Activated CD8-positive, alpha-beta memory T cell treated with anti-CD3 and anti-CD28 coated beads, Interleukin-2, amount 50 U/mL, for 24 hours (primary cell): Measurements from ENCODE around the gene SMPDL3A.

Experiments
- DNase-seq: peaks from one replicate; pipeline ENCODE4 v3.0.0-alpha.2; 2020; ENCODE audit errors: extremely low read depth

SMPDL3A gene

DNA sequence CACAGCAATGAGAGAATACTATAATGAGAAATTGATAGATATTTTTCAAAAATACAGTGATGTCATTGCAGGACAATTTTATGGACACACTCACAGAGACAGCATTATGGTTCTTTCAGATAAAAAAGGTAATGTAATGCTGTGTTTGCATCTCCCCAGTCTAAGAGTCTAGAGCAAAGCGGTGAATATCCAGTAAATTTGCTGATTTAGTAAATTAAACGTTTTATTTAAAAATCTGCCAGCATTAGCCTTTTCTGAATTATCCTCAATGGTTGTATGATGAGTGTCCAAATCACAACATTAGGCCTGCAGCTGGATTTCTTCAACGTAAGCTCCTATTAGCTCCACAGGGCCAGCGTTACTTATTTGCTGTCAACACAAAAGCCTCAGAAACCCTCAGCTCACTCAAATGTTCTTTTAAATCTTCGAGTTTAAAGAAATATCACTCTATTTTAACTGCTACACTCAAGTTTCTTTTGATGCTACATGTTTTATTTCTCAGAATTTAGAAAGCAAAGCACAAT is 16.0 kb downstream of the SMPDL3A start:
- DNase-seq, result no peak

- no peak for DNase-seq
These were observed 17.2 kb downstream of the SMPDL3A start for GRCh38 chr6:122806291-122806690.

GRCh38 chr6:122808121-122808885 is 19.2 kb downstream of the SMPDL3A start:
- no peak for DNase-seq

DNA sequence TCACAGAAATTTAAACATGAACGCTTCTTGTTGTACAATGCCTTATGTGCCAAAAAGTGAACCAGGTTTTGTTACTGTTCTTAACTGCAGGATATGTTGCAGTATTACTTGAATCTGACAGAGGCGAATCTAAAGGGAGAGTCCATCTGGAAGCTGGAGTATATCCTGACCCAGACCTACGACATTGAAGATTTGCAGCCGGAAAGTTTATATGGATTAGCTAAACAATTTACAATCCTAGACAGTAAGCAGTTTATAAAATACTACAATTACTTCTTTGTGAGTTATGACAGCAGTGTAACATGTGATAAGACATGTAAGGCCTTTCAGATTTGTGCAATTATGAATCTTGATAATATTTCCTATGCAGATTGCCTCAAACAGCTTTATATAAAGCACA is 19.9 kb downstream of the SMPDL3A start:
- DNase-seq, result no peak

DNA sequence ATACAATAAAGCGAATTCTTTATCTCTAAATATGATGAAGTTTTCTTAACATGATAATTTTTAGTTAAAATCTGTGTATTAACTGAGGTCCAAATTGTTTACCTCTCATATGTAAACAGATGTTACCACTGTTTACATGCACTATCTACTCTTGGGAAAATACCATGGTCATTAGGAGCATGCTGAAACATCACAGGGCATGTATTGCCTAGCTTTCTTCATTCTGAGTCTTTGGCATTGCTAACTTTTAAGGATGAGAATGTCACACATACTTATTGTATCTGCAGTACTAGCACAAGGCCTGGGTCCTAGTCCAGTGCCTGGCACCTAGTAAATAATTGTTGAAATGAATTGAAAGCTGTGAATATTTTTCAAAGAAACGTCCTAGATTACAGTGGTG is 20.6 kb downstream of the SMPDL3A start:
- no peak for DNase-seq

GRCh38 chr6:122810189-122810588 is 21.1 kb downstream of the SMPDL3A start:
- no peak for DNase-seq

DNA sequence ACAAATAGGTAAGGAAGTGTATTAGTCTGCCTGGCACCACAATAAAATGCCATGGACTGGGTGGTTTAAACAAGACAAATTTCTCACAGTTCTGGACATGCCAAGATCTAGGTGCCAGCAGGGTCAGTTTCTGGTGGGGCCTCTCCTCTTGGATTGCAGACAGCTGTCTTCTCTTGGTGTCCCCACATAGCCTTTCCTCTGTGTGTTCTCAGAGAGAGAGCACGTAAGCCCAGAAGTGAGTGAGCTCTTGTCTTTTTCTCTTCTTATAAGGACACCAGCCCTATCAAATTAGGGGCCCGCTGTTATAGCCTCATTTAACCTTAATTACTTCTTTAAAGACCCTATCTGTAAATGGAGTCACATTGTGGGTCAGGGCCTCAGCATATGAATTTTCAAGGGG is 28.3 kb downstream of the SMPDL3A start:
- no peak for DNase-seq

DNA sequence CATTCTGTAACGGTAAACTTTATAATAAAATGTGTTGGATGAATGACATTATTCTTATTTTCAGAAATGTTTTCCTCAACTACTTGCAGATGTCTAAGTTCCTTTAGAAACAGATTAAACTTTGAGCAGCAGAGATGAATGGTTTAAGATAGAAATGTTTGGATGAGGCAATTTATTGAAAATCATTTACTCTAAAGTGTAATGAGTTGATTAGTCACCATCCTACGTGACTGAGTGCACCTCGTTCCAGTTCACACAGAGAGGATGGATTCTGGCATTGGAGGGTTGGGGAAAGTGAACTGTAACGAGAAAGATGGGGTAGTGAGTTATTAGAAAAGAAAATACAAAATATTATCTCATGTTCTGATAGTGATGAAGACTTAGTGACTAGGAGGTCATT is 28.7 kb downstream of the SMPDL3A start:
- DNase-seq, result no peak

DNA sequence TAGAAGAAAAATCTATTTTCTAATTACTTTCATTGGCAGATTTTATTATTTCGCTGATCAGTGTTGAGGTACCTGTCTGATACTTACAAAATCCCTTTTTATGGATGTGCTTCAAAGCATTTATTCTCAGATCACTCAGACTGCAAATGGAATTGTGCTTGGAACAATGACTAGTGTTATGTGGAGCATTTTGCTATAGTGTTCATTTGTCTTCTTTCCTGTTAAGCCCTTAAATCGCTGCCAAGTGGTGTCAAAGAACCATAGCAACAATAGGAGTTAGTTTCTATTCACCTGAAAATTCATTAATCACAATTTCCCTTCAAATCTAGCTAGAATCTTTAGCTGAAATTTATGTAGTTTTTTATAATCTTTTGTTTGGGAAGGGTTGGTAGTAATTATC is 29.8 kb downstream of the SMPDL3A start:
- DNase-seq, result no peak

- DNase-seq, result no peak
These were observed 32.0 kb downstream of the SMPDL3A start for GRCh38 chr6:122821095-122821494.

DNA sequence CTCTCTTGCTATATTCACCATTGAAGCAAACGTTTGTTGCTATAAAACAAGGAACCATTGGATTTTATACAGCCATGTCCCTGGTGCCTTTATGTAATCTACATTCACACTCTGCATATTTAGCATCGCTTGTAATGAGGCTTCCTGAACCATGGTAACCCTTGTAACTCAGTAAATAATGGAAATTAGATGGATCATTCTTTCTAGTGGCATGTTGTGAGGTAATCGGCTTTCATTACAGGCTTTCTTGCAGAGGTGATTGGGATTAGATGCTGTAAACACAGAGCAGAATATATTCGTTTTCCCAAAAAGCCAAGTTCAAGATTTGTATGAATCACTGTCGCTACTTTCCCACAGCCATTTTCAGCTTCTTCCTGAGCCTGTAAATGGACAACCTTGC is 36.1 kb downstream of the SMPDL3A start:
- no peak for DNase-seq

DNA sequence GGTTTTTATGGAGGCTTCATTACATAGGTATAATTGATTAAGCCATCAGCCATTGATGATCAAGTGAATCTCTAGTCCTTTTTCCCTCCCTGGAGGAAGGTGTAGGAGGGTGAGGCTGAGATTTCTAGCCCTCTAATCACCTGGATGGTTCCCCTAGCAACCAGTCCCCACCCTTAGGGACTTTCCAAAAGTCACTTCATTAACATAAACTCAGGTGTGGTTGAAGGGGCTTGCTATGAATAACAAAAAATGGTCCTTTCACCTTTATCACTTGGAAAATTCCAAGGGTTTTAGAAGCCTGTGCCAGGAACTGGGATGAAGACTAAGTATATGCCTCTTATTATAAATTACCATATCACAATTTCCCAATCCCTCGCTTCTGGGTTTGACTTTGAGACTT is 40.4 kb downstream of the SMPDL3A start:
- DNase-seq, result no peak

GRCh38 chr6:122831511-122831910 is 42.5 kb downstream of the SMPDL3A start:
- DNase-seq, result no peak

- no peak for DNase-seq
These were observed 43.4 kb downstream of the SMPDL3A start for GRCh38 chr6:122832459-122832858.

GRCh38 chr6:122833021-122833491 is 44.0 kb downstream of the SMPDL3A start:
- DNase-seq, result no peak

- DNase-seq, result no peak
These were observed 49.2 kb downstream of the SMPDL3A start for GRCh38 chr6:122838060-122838780.

- DNase-seq, result peak; percentile 10
These were observed 50.4 kb downstream of the SMPDL3A start for GRCh38 chr6:122839472-122839871.

DNA sequence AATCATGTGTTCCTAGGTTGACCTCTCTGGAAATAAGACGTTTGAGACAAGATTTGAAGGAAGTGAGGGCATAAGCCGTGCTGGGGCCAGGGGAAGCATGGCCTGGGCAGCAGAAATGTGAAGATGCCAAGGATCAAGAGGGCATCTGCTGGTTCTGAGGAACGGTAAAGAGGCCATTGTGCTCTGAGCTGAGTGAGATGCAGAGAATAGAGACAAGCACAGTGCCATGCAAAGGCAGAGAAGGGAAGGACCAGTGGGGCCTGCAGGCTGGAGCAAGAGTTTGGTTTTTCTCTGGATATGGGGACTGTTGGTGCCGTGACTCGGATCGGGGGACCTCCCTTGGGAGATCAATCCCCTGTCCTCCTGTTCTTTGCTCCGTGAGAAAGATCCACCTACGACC is 50.8 kb downstream of the SMPDL3A start:
- no peak for DNase-seq

DNA sequence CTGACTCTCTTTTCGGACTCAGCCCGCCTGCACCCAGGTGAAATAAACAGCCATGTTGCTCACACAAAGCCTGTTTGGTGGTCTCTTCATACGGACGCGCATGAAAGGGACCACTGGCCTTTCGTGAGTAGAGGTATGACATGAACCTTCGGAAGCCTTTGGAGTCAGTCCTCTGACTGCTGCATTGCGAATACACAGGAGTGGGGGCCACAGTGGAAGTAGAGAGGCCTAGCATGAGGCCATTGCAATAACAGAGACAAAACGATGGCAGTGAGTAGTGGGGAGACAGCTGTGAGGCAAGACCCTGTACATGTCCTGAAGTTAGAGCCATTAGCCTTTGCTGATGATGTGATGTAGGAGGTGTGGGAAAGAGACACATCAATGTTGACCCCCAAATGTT is 56.4 kb downstream of the SMPDL3A start:
- DNase-seq, result no peak

DNA sequence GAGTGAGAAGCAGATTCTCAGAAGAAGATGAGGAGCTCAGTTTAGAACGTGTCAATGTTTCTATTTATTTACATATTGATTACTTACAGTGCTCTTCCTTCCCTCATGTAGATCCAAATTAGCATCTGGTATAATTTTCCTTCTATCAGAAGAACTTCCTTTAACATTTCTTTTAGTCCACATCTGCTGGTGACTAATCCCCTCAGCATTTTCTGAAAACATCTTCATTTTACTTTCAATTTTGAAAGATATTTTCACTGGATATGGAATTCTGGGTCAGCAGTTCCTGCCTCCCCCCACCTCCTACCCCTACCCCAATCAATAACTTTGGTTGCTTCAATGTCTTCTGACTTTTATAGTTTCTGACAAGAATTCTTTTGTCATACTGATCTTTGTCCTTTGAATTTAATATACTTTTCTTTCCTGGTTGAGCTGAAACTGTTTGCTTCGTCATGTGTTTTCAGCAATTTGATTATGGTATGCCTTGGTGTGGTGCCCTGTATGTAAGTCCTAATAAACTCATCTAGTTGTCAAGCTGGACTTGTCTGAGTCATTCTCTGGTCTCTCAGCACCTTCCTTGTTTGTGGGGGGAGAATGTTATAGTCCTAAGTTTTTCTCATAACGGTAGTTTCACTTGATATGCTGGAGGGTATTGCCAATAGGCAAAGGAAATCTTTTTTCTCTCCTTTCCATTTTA is 57.0 kb downstream of the SMPDL3A start:
- no peak for DNase-seq

DNA sequence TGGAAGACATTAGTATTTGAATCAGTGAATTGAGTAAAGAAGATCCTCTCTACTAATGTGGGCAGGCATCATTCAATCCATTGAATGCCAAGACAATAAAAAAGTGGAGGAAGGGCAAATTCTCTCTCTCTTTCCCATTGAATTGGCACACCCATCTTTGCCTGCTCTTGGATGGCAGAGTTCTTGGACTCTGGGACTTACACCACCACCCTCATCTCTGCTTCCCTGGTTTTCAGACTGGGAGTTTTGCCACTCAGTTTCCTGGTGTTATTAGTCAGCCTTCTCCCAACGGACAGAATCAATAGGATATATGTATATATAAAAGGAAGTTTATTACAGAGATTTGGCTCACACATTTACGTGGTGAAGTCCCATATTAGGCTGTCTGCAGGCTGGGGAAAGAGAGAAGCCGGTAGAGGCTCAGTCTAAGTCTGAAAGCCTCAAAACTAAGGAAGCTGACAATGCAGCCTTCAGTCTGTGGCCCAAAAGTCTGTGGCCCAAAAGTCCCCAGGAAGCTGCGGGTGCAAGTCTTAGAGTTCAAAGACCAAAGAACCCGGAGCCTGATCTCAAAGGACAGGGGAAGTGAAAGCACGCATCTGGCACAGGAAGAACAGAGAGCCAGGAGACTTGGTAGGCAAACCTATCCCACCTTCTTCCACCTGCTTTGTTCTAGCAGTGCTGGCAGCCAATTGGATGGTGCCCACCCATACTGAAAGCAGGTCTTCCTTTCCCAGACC is 64.4 kb downstream of the SMPDL3A start:
- no peak for DNase-seq
